Stimulated activated naive CD8-positive, alpha-beta T cell treated with anti-CD3 and anti-CD28 coated beads, Interleukin-15, Interleukin-2, amounts not matched to agents 100 ng/mL and 50 ng/mL, for 24 hours (primary cell): ENCODE data around the gene FMN2.

Experiments used
- H3K27ac Mint-ChIP-seq: one replicate; pipeline ENCODE4 v1.8.0; 2021; ENCODE audit warnings: mild to moderate bottlenecking, mixed read lengths
- H3K27me3 Mint-ChIP-seq: one replicate; pipeline ENCODE4 v1.8.0; 2021; ENCODE audit warnings: mixed read lengths
- H3K36me3 Mint-ChIP-seq: one replicate; pipeline ENCODE4 v1.8.0; 2021; ENCODE audit warnings: low read depth, mixed read lengths
- H3K4me1 Mint-ChIP-seq: one replicate; pipeline ENCODE4 v1.8.0; 2021; ENCODE audit warnings: low read depth, mixed read lengths
- H3K4me3 Mint-ChIP-seq: one replicate; pipeline ENCODE4 v1.8.0; 2021; ENCODE audit warnings: mild to moderate bottlenecking, mixed read lengths
- H3K9me3 Mint-ChIP-seq: one replicate; pipeline ENCODE4 v1.8.0; 2021; ENCODE audit warnings: mixed read lengths

The FMN2 gene

GRCh38 chr1:240232530-240232929 lies 140.8 kb downstream of the FMN2 start:
- H3K4me3 Mint-ChIP-seq, result no peak overlapping the region
- no peaks in the 10 kb centered on the region for H3K27me3 Mint-ChIP-seq
- no peak overlapping the region for H3K27ac Mint-ChIP-seq
- no peaks in the 10 kb centered on the region for H3K4me1 Mint-ChIP-seq
- no peaks in the 10 kb centered on the region for H3K36me3 Mint-ChIP-seq
- H3K9me3 Mint-ChIP-seq, result no peaks in the 10 kb centered on the region

DNA sequence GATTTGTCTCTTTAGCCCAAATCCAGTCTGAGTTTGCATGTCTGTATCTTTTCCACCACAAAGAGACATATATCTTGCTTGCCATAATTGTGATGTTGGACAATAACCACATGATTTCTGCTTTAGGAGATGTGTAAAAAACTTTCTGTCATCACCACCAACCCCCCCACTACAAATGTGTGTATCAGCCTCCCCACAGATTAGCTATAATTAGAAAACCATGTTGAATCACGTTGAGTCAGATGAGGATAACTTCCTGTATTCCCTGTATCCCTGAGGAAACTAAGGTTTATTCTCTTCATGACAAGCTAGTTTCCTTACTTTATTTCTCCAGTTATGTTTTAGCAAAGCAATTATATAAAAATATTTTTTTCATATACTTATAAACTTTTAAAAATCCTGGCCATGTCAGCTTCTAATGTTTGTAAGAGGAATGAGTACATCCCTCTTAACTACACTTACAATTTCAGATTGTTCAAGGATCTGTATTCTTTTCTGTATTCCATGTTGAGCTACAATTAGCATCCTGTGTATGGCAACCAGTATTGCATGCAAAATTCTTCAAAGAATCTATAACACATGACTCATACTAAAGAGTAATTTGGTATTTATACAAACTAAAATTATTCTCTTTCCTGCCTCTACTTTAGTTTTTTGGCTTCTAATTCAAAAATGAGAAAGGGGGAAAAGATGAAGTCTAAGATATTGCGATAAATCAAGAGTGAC lies 143.0 kb downstream of the FMN2 start:
- Mint-ChIP-seq H3K27me3 (no peaks in the 10 kb centered on the region), H3K36me3 (no peaks in the 10 kb centered on the region), H3K4me3 (no peak overlapping the region), H3K9me3 (no peaks in the 10 kb centered on the region), H3K4me1 (no peaks in the 10 kb centered on the region), H3K27ac (no peak overlapping the region)

- H3K27ac Mint-ChIP-seq, result no peak overlapping the region
- H3K4me1 Mint-ChIP-seq, result no peaks in the 10 kb centered on the region
- no peak overlapping the region for H3K4me3 Mint-ChIP-seq
- H3K9me3 Mint-ChIP-seq, result no peaks in the 10 kb centered on the region
- no peaks in the 10 kb centered on the region for H3K36me3 Mint-ChIP-seq
- H3K27me3 Mint-ChIP-seq, result no peaks in the 10 kb centered on the region
Observed at GRCh38 chr1:240235521-240236288, 144.0 kb downstream of the FMN2 start.

GRCh38 chr1:240237305-240237721 lies 145.6 kb downstream of the FMN2 start:
- Mint-ChIP-seq H3K27ac (no peak overlapping the region), H3K9me3 (no peaks in the 10 kb centered on the region), H3K27me3 (no peaks in the 10 kb centered on the region), H3K4me3 (no peak overlapping the region), H3K36me3 (no peaks in the 10 kb centered on the region), H3K4me1 (no peaks in the 10 kb centered on the region)

DNA sequence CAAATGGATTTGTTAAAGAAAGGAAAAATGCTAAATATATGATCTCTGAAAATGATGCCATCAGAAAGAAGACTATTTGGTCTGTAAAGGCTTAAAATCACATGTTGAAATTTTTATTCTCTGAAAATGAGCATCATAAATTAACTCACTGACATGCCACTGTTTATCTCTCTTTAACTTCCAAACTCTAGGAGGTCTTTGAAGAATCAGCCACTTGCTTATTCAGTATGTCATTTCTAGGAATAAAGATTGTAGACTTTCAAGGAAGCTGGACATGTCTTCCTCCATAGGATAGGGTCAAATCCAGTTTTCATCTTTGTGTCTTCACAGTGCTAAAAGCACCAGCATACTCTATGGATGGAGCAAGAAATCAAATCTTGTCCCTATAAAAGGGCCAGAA lies 147.6 kb downstream of the FMN2 start:
- Mint-ChIP-seq H3K9me3 (no peaks in the 10 kb centered on the region), H3K36me3 (no peaks in the 10 kb centered on the region), H3K4me1 (no peaks in the 10 kb centered on the region), H3K4me3 (no peak overlapping the region), H3K27ac (no peak overlapping the region), H3K27me3 (no peaks in the 10 kb centered on the region)

GRCh38 chr1:240241278-240241677 lies 149.6 kb downstream of the FMN2 start:
- H3K4me1 Mint-ChIP-seq, result no peaks in the 10 kb centered on the region
- H3K27me3 Mint-ChIP-seq, result no peaks in the 10 kb centered on the region
- H3K27ac Mint-ChIP-seq, result no peak overlapping the region
- H3K9me3 Mint-ChIP-seq, result no peaks in the 10 kb centered on the region
- H3K36me3 Mint-ChIP-seq, result no peaks in the 10 kb centered on the region
- H3K4me3 Mint-ChIP-seq, result no peak overlapping the region

DNA sequence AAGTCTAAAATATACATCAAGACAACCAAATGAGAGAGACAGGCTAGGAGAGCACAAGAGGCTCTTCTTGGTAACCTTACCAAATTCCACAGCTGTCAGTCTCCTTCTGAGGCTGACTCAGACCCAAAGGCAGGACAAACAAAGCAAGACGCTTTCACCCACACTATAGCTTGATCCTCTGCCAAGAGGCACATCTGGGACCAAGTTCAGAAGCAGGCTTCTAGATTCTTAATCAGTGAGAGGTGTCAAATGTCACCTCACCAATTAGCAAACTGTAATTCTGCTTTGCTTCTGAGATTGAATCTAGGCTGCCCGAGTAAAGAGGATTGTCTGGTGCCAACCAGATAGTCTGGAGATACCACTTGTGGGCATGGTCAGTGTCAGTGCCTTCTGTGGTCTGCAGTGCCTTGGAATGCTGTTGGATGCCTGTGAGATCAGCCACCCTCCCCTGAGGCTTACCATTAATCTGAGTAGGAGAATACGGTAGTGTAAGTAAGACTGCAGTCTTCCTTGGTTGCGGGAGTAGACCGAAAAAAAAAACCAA lies 151.0 kb downstream of the FMN2 start:
- Mint-ChIP-seq H3K27me3 (no peaks in the 10 kb centered on the region), H3K4me3 (no peak overlapping the region)

GRCh38 chr1:240244968-240245628 lies 153.4 kb downstream of the FMN2 start:
- Mint-ChIP-seq H3K27ac (no peak overlapping the region), H3K36me3 (no peaks in the 10 kb centered on the region), H3K4me1 (no peaks in the 10 kb centered on the region), H3K9me3 (peaks cover 3% of the 10 kb centered on the region), H3K27me3 (no peaks in the 10 kb centered on the region), H3K4me3 (no peak overlapping the region)

More for the DNA sequence above, 151.0 kb downstream of the FMN2 start:
- Mint-ChIP-seq H3K27ac (no peak overlapping the region), H3K4me1 (no peaks in the 10 kb centered on the region), H3K36me3 (no peaks in the 10 kb centered on the region), H3K9me3 (no peaks in the 10 kb centered on the region)

- H3K36me3 Mint-ChIP-seq, result no peaks in the 10 kb centered on the region
Observed at GRCh38 chr1:240245629-240246020, 153.9 kb downstream of the FMN2 start.

GRCh38 chr1:240247899-240248298 lies 156.2 kb downstream of the FMN2 start:
- Mint-ChIP-seq H3K36me3 (no peaks in the 10 kb centered on the region), H3K27ac (no peak overlapping the region), H3K4me1 (no peaks in the 10 kb centered on the region), H3K9me3 (peaks cover 17% of the 10 kb centered on the region), H3K4me3 (no peak overlapping the region), H3K27me3 (no peaks in the 10 kb centered on the region)

More at GRCh38 chr1:240245629-240246020, 153.9 kb downstream of the FMN2 start:
- no peaks in the 10 kb centered on the region for H3K4me1 Mint-ChIP-seq
- H3K4me3 Mint-ChIP-seq, result no peak overlapping the region
- H3K27ac Mint-ChIP-seq, result no peak overlapping the region
- peaks cover 8% of the 10 kb centered on the region for H3K9me3 Mint-ChIP-seq
- no peaks in the 10 kb centered on the region for H3K27me3 Mint-ChIP-seq

DNA sequence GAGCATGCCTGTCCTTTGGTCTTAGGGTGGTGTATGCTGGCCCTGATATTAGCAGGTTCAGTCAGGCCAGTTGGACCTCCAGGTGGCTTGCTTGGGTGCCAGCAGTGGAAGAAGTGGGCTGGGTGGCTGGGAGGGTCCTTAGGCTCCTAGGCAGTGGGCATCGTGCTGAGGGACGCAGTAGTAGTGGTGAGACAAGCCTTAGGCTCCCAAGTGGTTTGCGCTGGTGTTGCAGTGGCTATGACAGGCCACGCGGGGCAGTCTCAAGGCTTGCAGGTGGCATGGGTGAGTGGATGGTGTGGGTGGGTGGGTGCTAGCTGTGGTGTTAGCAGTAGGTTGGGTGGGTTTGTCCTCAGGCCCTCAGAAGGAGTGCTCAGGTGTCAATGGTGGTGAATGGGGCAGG lies 162.3 kb downstream of the FMN2 start:
- peaks cover 32% of the 10 kb centered on the region for H3K9me3 Mint-ChIP-seq

GRCh38 chr1:240254778-240255291 lies 163.2 kb downstream of the FMN2 start:
- no peaks in the 10 kb centered on the region for H3K4me1 Mint-ChIP-seq
- no peaks in the 10 kb centered on the region for H3K36me3 Mint-ChIP-seq
- no peaks in the 10 kb centered on the region for H3K27me3 Mint-ChIP-seq
- no peak overlapping the region for H3K27ac Mint-ChIP-seq
- peaks cover 32% of the 10 kb centered on the region for H3K9me3 Mint-ChIP-seq
- H3K4me3 Mint-ChIP-seq, result no peak overlapping the region

More for the DNA sequence above, 162.3 kb downstream of the FMN2 start:
- Mint-ChIP-seq H3K4me1 (no peaks in the 10 kb centered on the region), H3K36me3 (no peaks in the 10 kb centered on the region), H3K4me3 (no peak overlapping the region), H3K27me3 (no peaks in the 10 kb centered on the region), H3K27ac (no peak overlapping the region)

- Mint-ChIP-seq H3K27me3 (no peaks in the 10 kb centered on the region), H3K4me1 (no peaks in the 10 kb centered on the region), H3K27ac (no peak overlapping the region)
Observed at GRCh38 chr1:240255922-240256321, 164.2 kb downstream of the FMN2 start.

DNA sequence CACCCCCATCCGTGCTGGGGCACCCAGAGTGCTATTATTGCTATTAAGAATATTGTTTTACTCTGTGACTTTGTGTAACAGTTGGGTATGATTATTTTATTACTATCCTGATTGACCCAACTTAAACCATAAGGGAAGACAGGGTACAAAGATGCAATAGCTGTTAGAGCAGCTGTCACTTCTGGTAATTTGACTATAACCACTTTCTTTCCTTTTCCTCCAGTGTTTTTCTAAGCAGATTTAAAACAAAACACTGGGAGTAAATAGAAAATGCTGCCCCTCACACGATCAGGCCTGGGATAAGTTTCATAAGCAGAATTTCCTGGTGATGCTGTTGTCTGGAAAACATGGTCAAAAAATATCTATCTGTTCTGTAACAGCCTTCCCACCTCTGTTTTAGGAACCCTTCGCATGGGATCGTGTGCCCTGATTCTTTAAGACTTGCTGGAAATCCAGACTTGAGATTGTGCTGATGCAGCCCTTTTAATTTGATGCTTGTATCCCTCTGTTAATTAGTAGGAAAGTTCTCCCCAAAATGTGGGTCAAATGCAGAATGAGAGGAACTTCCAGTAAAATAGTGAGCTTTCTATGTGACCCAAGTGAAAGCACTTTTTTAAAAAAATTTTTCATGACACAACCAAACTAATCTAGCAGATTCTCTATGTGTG lies 165.3 kb downstream of the FMN2 start:
- Mint-ChIP-seq H3K27ac (no peak overlapping the region), H3K27me3 (no peaks in the 10 kb centered on the region), H3K4me3 (no peak overlapping the region), H3K9me3 (peaks cover 26% of the 10 kb centered on the region), H3K4me1 (no peaks in the 10 kb centered on the region), H3K36me3 (no peaks in the 10 kb centered on the region)

More at GRCh38 chr1:240255922-240256321, 164.2 kb downstream of the FMN2 start:
- H3K4me3 Mint-ChIP-seq, result no peak overlapping the region
- H3K9me3 Mint-ChIP-seq, result peaks cover 31% of the 10 kb centered on the region
- H3K36me3 Mint-ChIP-seq, result no peaks in the 10 kb centered on the region
